SH-SY5Y (cell line): ENCODE results near the gene MYOM3.

Source experiments
- GATA2 ChIP-seq: IDR thresholded peaks from 2 replicates; pipeline ENCODE4 v1.6.1; 2011; ENCODE audit warnings: mild to moderate bottlenecking, low read depth, low read length
- GATA3 ChIP-seq: IDR thresholded peaks from 2 replicates; pipeline ENCODE4 v1.6.1; 2011; ENCODE audit warnings: low read depth, mild to moderate bottlenecking, low read length, moderate library complexity

- TF ChIP-seq GATA2, result no peak
- no peak for TF ChIP-seq GATA3
These were observed 49.7 kb downstream of the MYOM3 start for GRCh38 chr1:24062221-24062620.
